RWPE2 (cell line): ENCODE data around the gene SKOR1.

Source experiments
- ATAC-seq: fragments of 200-7000 bp; cut with Tn5 transposase; 3 replicates; pipeline ENCODE4 v1.9.1; 2021; ENCODE audit warnings: low read depth
- DNase-seq: peaks from one replicate; pipeline ENCODE4 v3.0.0-alpha.2; 2020; ENCODE audit warnings: low spot score
- H3K27ac ChIP-seq: fragments of 450-650 bp; 2 replicates; pipeline ENCODE4 v1.5.1; 2017; ENCODE audit warnings: mild to moderate bottlenecking; ENCODE audit not compliant: poor library complexity, severe bottlenecking
- H3K27me3 ChIP-seq: fragments of 250-450 bp; sonication (Bioruptor Pico); 2 replicates; pipeline ENCODE4 v1.5.1; 2021; ENCODE audit warnings: mild to moderate bottlenecking, moderate library complexity; ENCODE audit not compliant: insufficient read depth, poor library complexity, severe bottlenecking
- H3K36me3 ChIP-seq: fragments of 250-450 bp; sonication (Bioruptor Pico); 2 replicates; pipeline ENCODE4 v1.5.1; 2020; ENCODE audit warnings: low read depth, mild to moderate bottlenecking, moderate library complexity
- H3K4me1 ChIP-seq: fragments of 250-450 bp; sonication (Bioruptor Pico); 2 replicates; pipeline ENCODE4 v1.5.1; 2021; ENCODE audit warnings: mild to moderate bottlenecking, moderate library complexity; ENCODE audit not compliant: insufficient read depth, poor library complexity, severe bottlenecking
- H3K4me3 ChIP-seq: fragments of 250-450 bp; sonication (Bioruptor Pico); 2 replicates; pipeline ENCODE4 v1.5.1; 2021; ENCODE audit warnings: mild to moderate bottlenecking, moderate library complexity; ENCODE audit not compliant: severe bottlenecking
- H3K9me3 ChIP-seq: fragments of 250-450 bp; sonication (Bioruptor Pico); 2 replicates; pipeline ENCODE4 v1.5.1; 2021; ENCODE audit warnings: mild to moderate bottlenecking, moderate library complexity; ENCODE audit not compliant: severe bottlenecking
- CTCF ChIP-seq: fragments of 450-650 bp; IDR thresholded peaks from one replicate; pipeline ENCODE4 v1.5.1; 2017; ENCODE audit warnings: mild to moderate bottlenecking, moderate library complexity; ENCODE audit not compliant: poor library complexity, severe bottlenecking

Gene SKOR1

GRCh38 chr15:67786646-67787045, 38.7 kb upstream of the SKOR1 start:
- Histone ChIP-seq H3K27ac (no peak overlapping the region), H3K9me3 (no peaks in the 10 kb centered on the region), H3K4me1 (no peaks in the 10 kb centered on the region), H3K36me3 (no peaks in the 10 kb centered on the region), H3K4me3 (no peak overlapping the region), H3K27me3 (no peaks in the 10 kb centered on the region)
- TF ChIP-seq CTCF = no peak
- DNase-seq (no peak), ATAC-seq (no peak)

- no peak for TF ChIP-seq CTCF
- Histone ChIP-seq H3K27ac (no peak overlapping the region), H3K4me1 (no peaks in the 10 kb centered on the region), H3K4me3 (no peak overlapping the region), H3K36me3 (no peaks in the 10 kb centered on the region), H3K9me3 (no peaks in the 10 kb centered on the region), H3K27me3 (no peaks in the 10 kb centered on the region)
- ATAC-seq (no peak), DNase-seq (no peak)
These were observed 36.3 kb upstream of the SKOR1 start for GRCh38 chr15:67788986-67789385.

GRCh38 chr15:67790610-67791319, 34.5 kb upstream of the SKOR1 start:
- no peak for DNase-seq
- TF ChIP-seq CTCF = no peak
- H3K4me1 ChIP-seq = no peaks in the 10 kb centered on the region
- ATAC-seq = no peak; the same call in 2 of the 3 replicates
- H3K9me3 ChIP-seq = peaks cover 9% of the 10 kb centered on the region
- no peaks in the 10 kb centered on the region for H3K27me3 ChIP-seq
- H3K27ac ChIP-seq = no peak overlapping the region
- H3K4me3 ChIP-seq = no peak overlapping the region
- no peaks in the 10 kb centered on the region for H3K36me3 ChIP-seq

GRCh38 chr15:67792250-67792942, 32.9 kb upstream of the SKOR1 start:
- DNase-seq = no peak
- Histone ChIP-seq H3K27me3 (no peaks in the 10 kb centered on the region), H3K4me3 (no peak overlapping the region), H3K4me1 (no peaks in the 10 kb centered on the region), H3K27ac (no peak overlapping the region), H3K9me3 (peaks cover 9% of the 10 kb centered on the region), H3K36me3 (no peaks in the 10 kb centered on the region)
- no peak for TF ChIP-seq CTCF
- ATAC-seq = no peak
